BLaER1 treated with 17β-estradiol and CSF1 and Interleukin-3, amounts not matched to agents 10 nM and 100 nM (cell line): ENCODE results near the gene MPO.

ENCODE experiments used
- H3K27ac ChIP-seq, 11 experiments: shearing (Covaris generic); formaldehyde crosslinking; 2 replicates each; pipeline ENCODE4 v1.8.1; 2022
- H3K27me3 ChIP-seq, 11 experiments: shearing (Covaris generic); formaldehyde crosslinking; 2 replicates each; pipeline ENCODE4 v1.8.1; 2022
- H3K36me3 ChIP-seq, 11 experiments: shearing (Covaris generic); formaldehyde crosslinking; 2 replicates each; pipeline ENCODE4 v1.8.1; 2022
- H3K4me1 ChIP-seq, 10 experiments: shearing (Covaris generic); formaldehyde crosslinking; 2 replicates each; pipeline ENCODE4 v1.8.1; 2022
- H3K4me2 ChIP-seq, 11 experiments: shearing (Covaris generic); formaldehyde crosslinking; 2 replicates each; pipeline ENCODE4 v1.8.1; 2022
- H3K4me3 ChIP-seq, 10 experiments: shearing (Covaris generic); formaldehyde crosslinking; 2 replicates each; pipeline ENCODE4 v1.8.1; 2022
- H3K9ac ChIP-seq, 11 experiments: shearing (Covaris generic); formaldehyde crosslinking; 2 replicates each; pipeline ENCODE4 v1.8.1; 2022
- H3K9me3 ChIP-seq, 11 experiments: shearing (Covaris generic); formaldehyde crosslinking; replicated peaks in 1 of 11; 2 replicates each; pipeline ENCODE4 v1.8.1; 2022
- H4K20me1 ChIP-seq, 11 experiments: shearing (Covaris generic); formaldehyde crosslinking; 2 replicates each; pipeline ENCODE4 v1.8.1; 2022
- Cebpa-rat ChIP-seq, 11 experiments: shearing (Covaris generic); IDR thresholded peaks; 2 replicates each; pipeline ENCODE4 v1.8.1; 2022

The MPO gene

GRCh38 chr17:58307468-58308172 is 26.9 kb upstream of the MPO start:
- Histone ChIP-seq H3K27me3 (no peaks in the 10 kb centered on the region), H3K36me3 (peaks cover 0 to 86% (median 65%) of the 10 kb centered on the region in 11 experiments; a peak in 20 of 22 replicates), H4K20me1 (peaks cover 0 to 11% (median 0%) of the 10 kb centered on the region in 11 experiments; a peak in 1 of 22 replicates), H3K9ac (no peak overlapping the region; a peak in 1 of 22 replicates), H3K4me2 (no peak overlapping the region), H3K27ac (peak overlapping the region in 4 of 11 experiments; percentile 5 to 29 (median 24); a peak in 4 of 22 replicates), H3K9me3 (no peaks in the 10 kb centered on the region), H3K4me1 (peaks cover 21 to 38% (median 25%) of the 10 kb centered on the region in 10 experiments), H3K4me3 (no peak overlapping the region)
- TF ChIP-seq Cebpa-rat (IDR thresholded peaks at IDR 0.05), result no peak

- Histone ChIP-seq H3K9ac (no peak overlapping the region), H3K4me2 (no peak overlapping the region), H3K27ac (peak overlapping the region in 2 of 11 experiments; percentile 10 to 17; a peak in 1 of 22 replicates), H3K36me3 (peaks cover 0 to 86% (median 65%) of the 10 kb centered on the region in 11 experiments; a peak in 20 of 22 replicates), H3K4me1 (peaks cover 21 to 51% (median 31%) of the 10 kb centered on the region in 10 experiments), H4K20me1 (peaks cover 0 to 11% (median 0%) of the 10 kb centered on the region in 11 experiments; a peak in 1 of 22 replicates), H3K27me3 (no peaks in the 10 kb centered on the region), H3K4me3 (no peak overlapping the region), H3K9me3 (no peaks in the 10 kb centered on the region)
- TF ChIP-seq Cebpa-rat (IDR thresholded peaks at IDR 0.05), result no peak
These were observed 25.6 kb upstream of the MPO start for GRCh38 chr17:58306131-58306951.

- Histone ChIP-seq H3K9ac (no peak overlapping the region), H3K27ac (peak overlapping the region in 5 of 11 experiments; percentile 47 to 73 (median 59); a peak in 6 of 22 replicates), H3K36me3 (peaks cover 0 to 81% (median 63%) of the 10 kb centered on the region in 11 experiments; a peak in 20 of 22 replicates), H3K4me3 (no peak overlapping the region), H3K4me2 (0 out of 22 replicates have a peak overlapping the region, but pooled peaks of 1 of the 11 experiments have one; percentile 75), H3K27me3 (no peaks in the 10 kb centered on the region), H4K20me1 (peaks cover 0 to 11% (median 0%) of the 10 kb centered on the region in 11 experiments; a peak in 1 of 22 replicates), H3K4me1 (peaks cover 21 to 56% (median 31%) of the 10 kb centered on the region in 10 experiments), H3K9me3 (no peaks in the 10 kb centered on the region)
- no peak for TF ChIP-seq Cebpa-rat (IDR thresholded peaks at IDR 0.05)
These were observed 24.9 kb upstream of the MPO start for GRCh38 chr17:58305626-58306025.

GRCh38 chr17:58304750-58305486 is 24.2 kb upstream of the MPO start:
- Histone ChIP-seq H3K9me3 (no peaks in the 10 kb centered on the region), H3K27ac (peak overlapping the region in 7 of 11 experiments; percentile 47 to 73 (median 62); a peak in 14 of 22 replicates), H3K9ac (peak overlapping the region in 6 of 11 experiments; percentile 1 to 49 (median 30); a peak in 4 of 22 replicates), H3K4me2 (peak overlapping the region; percentile 39 to 75 (median 60); a peak in 18 of 22 replicates), H3K4me3 (no peak overlapping the region), H4K20me1 (peaks cover 0 to 11% (median 0%) of the 10 kb centered on the region in 11 experiments; a peak in 1 of 22 replicates), H3K4me1 (peaks cover 21 to 55% (median 31%) of the 10 kb centered on the region in 10 experiments), H3K36me3 (peaks cover 0 to 74% (median 57%) of the 10 kb centered on the region in 11 experiments; a peak in 20 of 22 replicates), H3K27me3 (no peaks in the 10 kb centered on the region)
- no peak for TF ChIP-seq Cebpa-rat (IDR thresholded peaks at IDR 0.05)

- H3K9ac ChIP-seq, result peak overlapping the region in 7 of 11 experiments; percentile 1 to 49 (median 25); a peak in 6 of 22 replicates
- peaks cover 0 to 67% (median 52%) of the 10 kb centered on the region in 11 experiments; a peak in 20 of 22 replicates for H3K36me3 ChIP-seq
- H3K4me1 ChIP-seq, result peaks cover 21 to 47% (median 31%) of the 10 kb centered on the region in 10 experiments
- peak overlapping the region; percentile 39 to 75 (median 60) for H3K4me2 ChIP-seq
- peak overlapping the region in 7 of 11 experiments; percentile 47 to 73 (median 62); a peak in 15 of 22 replicates for H3K27ac ChIP-seq
- H4K20me1 ChIP-seq, result peaks cover 0 to 11% (median 0%) of the 10 kb centered on the region in 11 experiments; a peak in 1 of 22 replicates
- no peaks in the 10 kb centered on the region for H3K9me3 ChIP-seq
- no peak overlapping the region for H3K4me3 ChIP-seq
- no peaks in the 10 kb centered on the region for H3K27me3 ChIP-seq
- no peak for TF ChIP-seq Cebpa-rat (IDR thresholded peaks at IDR 0.05)
These were observed 23.4 kb upstream of the MPO start for GRCh38 chr17:58303971-58304749.

- Histone ChIP-seq H3K4me1 (peaks cover 21 to 47% (median 31%) of the 10 kb centered on the region in 10 experiments), H3K27ac (peak overlapping the region in 9 of 11 experiments; percentile 20 to 73 (median 56); a peak in 16 of 22 replicates), H3K4me2 (peak overlapping the region; percentile 9 to 75 (median 60); a peak in 21 of 22 replicates), H3K27me3 (no peaks in the 10 kb centered on the region), H4K20me1 (0 out of 22 replicates have a peak, but pooled peaks cover 0 to under 1% (median 0%) of the 10 kb centered on the region in 11 experiments), H3K9me3 (0 out of 22 replicates have a peak, but pooled peaks cover 0 to 5% (median 0%) of the 10 kb centered on the region in 11 experiments), H3K36me3 (peaks cover 0 to 56% (median 41%) of the 10 kb centered on the region in 11 experiments; a peak in 19 of 22 replicates), H3K9ac (peak overlapping the region in 8 of 11 experiments; percentile 1 to 49 (median 33); a peak in 13 of 22 replicates), H3K4me3 (no peak overlapping the region; a peak in 1 of 20 replicates)
- no peak for TF ChIP-seq Cebpa-rat (IDR thresholded peaks at IDR 0.05)
These were observed 22.3 kb upstream of the MPO start for GRCh38 chr17:58302919-58303585.
